GM18870 (cell line): ENCODE data around the gene CAPN8.
A peak's percentile ranks its signal among the peaks of the same experiment; 100 is the strongest.

Experiments used
- ATAC-seq: cut with Tn5 transposase; IDR thresholded peaks from one replicate; pipeline ENCODE4 v1.9.1; 2021; ENCODE audit warnings: moderate library complexity; ENCODE audit not compliant: unreplicated experiment

CAPN8 gene

GRCh38 chr1:223665592-223666312, at the start of gene CAPN8:
TSS of gene CAPN8 (minus strand) at chr1:223665701. CDS start at chr1:223665646, 55 bp downstream.
- ATAC-seq = no peak

- ATAC-seq = no peak
Measured at GRCh38 chr1:223714849-223715603, 49.5 kb upstream of the CAPN8 start.

- ATAC-seq = no peak
Measured at GRCh38 chr1:223714421-223714724, 48.9 kb upstream of the CAPN8 start.

GRCh38 chr1:223713546-223714420, 48.3 kb upstream of the CAPN8 start:
- no peak for ATAC-seq

GRCh38 chr1:223712850-223713474, 47.5 kb upstream of the CAPN8 start:
- no peak for ATAC-seq

GRCh38 chr1:223712194-223712849, 46.8 kb upstream of the CAPN8 start, which contains the start of gene CAPN2:
TSS of gene CAPN2 (plus strand) at chr1:223712539. CDS start at chr1:223712641, 102 bp downstream.
- no peak for ATAC-seq

GRCh38 chr1:223711747-223712193, 46.3 kb upstream of the CAPN8 start:
- no peak for ATAC-seq

- no peak for ATAC-seq
Measured at GRCh38 chr1:223711173-223711572, 45.7 kb upstream of the CAPN8 start.

- ATAC-seq = no peak
Measured at GRCh38 chr1:223710179-223711133, 45.0 kb upstream of the CAPN8 start.

GRCh38 chr1:223709598-223709997, 44.1 kb upstream of the CAPN8 start:
- no peak for ATAC-seq

- ATAC-seq = no peak
Measured at GRCh38 chr1:223708651-223709268, 43.3 kb upstream of the CAPN8 start.

- ATAC-seq = no peak
Measured at GRCh38 chr1:223708001-223708359, 42.5 kb upstream of the CAPN8 start.

- ATAC-seq = peak; percentile 37
Measured at GRCh38 chr1:223707256-223708000, 41.9 kb upstream of the CAPN8 start.

- ATAC-seq = no peak
Measured at GRCh38 chr1:223706077-223706973, 40.8 kb upstream of the CAPN8 start.

- ATAC-seq = no peak
Measured at GRCh38 chr1:223704921-223705878, 39.7 kb upstream of the CAPN8 start.

GRCh38 chr1:223703668-223704013, 38.1 kb upstream of the CAPN8 start:
- ATAC-seq = no peak
